HG03135 (cell line): ENCODE measurements around the gene DTX1.
"Not testable (repeated sequence)": the region's sequence is repeated elsewhere in the genome, so short reads cannot be mapped to it uniquely, and the experiment has no call there.

Experiments
- ATAC-seq: cut with Tn5 transposase; IDR thresholded peaks from one replicate; pipeline ENCODE4 v1.9.1; 2021; ENCODE audit warnings: mild to moderate bottlenecking, moderate library complexity; ENCODE audit not compliant: unreplicated experiment

Gene DTX1

GRCh38 chr12:113135178-113136127 is 78.9 kb downstream of the DTX1 start, which contains the start of gene RASAL1:
RASAL1 (minus strand) TSS chr12:113135761; CDS start chr12:113135462, 299 bp downstream.
- no peak for ATAC-seq

- no peak for ATAC-seq
These were observed 79.8 kb downstream of the DTX1 start for GRCh38 chr12:113136128-113136989.

- no peak for ATAC-seq
These were observed 80.5 kb downstream of the DTX1 start for GRCh38 chr12:113136990-113137511.

- ATAC-seq = no peak
These were observed 81.6 kb downstream of the DTX1 start for GRCh38 chr12:113137861-113138783.

GRCh38 chr12:113138826-113139225 is 82.3 kb downstream of the DTX1 start:
- ATAC-seq = no peak

GRCh38 chr12:113140706-113141105 is 84.2 kb downstream of the DTX1 start:
- ATAC-seq = no peak

GRCh38 chr12:113141716-113142115 is 85.2 kb downstream of the DTX1 start:
- not testable (repeated sequence) for ATAC-seq

- no peak for ATAC-seq
These were observed 85.8 kb downstream of the DTX1 start for GRCh38 chr12:113142173-113142885.

GRCh38 chr12:113142886-113143332 is 86.4 kb downstream of the DTX1 start:
- no peak for ATAC-seq

- no peak for ATAC-seq
These were observed 87.4 kb downstream of the DTX1 start for GRCh38 chr12:113143959-113144358.

- no peak for ATAC-seq
These were observed 88.3 kb downstream of the DTX1 start for GRCh38 chr12:113144806-113145205.

GRCh38 chr12:113145720-113146551 is 89.4 kb downstream of the DTX1 start:
- ATAC-seq = no peak

- ATAC-seq = no peak
These were observed 90.5 kb downstream of the DTX1 start for GRCh38 chr12:113146999-113147398.
